MV-4-11 (cell line): ENCODE measurements around the gene CERS1.

Experiments
- DNase-seq: peaks from one replicate; lab custom pipeline; 2025; lab: John Stamatoyannopoulos, UW

Gene CERS1

GRCh38 chr19:18870531-18871172, 25.3 kb downstream of the CERS1 start:
- no peak for DNase-seq

GRCh38 chr19:18869781-18870530, 26.0 kb downstream of the CERS1 start:
- no peak for DNase-seq

- no peak for DNase-seq
Observed at GRCh38 chr19:18869023-18869618, 26.8 kb downstream of the CERS1 start.

GRCh38 chr19:18868380-18869022, 27.5 kb downstream of the CERS1 start:
- no peak for DNase-seq

GRCh38 chr19:18867751-18868150, 28.2 kb downstream of the CERS1 start:
- no peak for DNase-seq

GRCh38 chr19:18867199-18867598, 28.8 kb downstream of the CERS1 start:
- no peak for DNase-seq

- DNase-seq: no peak
Observed at GRCh38 chr19:18866800-18867123, 29.2 kb downstream of the CERS1 start.

- DNase-seq: peak; percentile 43
Observed at GRCh38 chr19:18865973-18866799, 29.8 kb downstream of the CERS1 start.

- DNase-seq: no peak
Observed at GRCh38 chr19:18865106-18865972, 30.6 kb downstream of the CERS1 start.

GRCh38 chr19:18863843-18864362, 32.1 kb downstream of the CERS1 start:
- DNase-seq: no peak

GRCh38 chr19:18862976-18863842, 32.7 kb downstream of the CERS1 start:
- no peak for DNase-seq

GRCh38 chr19:18861917-18862316, 34.0 kb downstream of the CERS1 start:
- DNase-seq: no peak

GRCh38 chr19:18861235-18861634, 34.7 kb downstream of the CERS1 start:
- DNase-seq: peak; percentile 93

- DNase-seq: no peak
Observed at GRCh38 chr19:18860725-18861124, 35.2 kb downstream of the CERS1 start.

GRCh38 chr19:18860302-18860700, 35.7 kb downstream of the CERS1 start:
- DNase-seq: no peak

GRCh38 chr19:18859676-18860301, 36.2 kb downstream of the CERS1 start:
- DNase-seq: no peak

- no peak for DNase-seq
Observed at GRCh38 chr19:18858906-18859646, 36.9 kb downstream of the CERS1 start.

GRCh38 chr19:18857223-18857622, 38.7 kb downstream of the CERS1 start:
- DNase-seq: no peak
